Ishikawa (cell line): ENCODE measurements around the gene UBE2H.

ENCODE experiments used
- CEBPB ChIP-seq: IDR thresholded peaks from 2 replicates; pipeline ENCODE4 v1.6.1; 2012
- CREB1 ChIP-seq: IDR thresholded peaks from 2 replicates; pipeline ENCODE4 v1.6.1; 2012; ENCODE audit warnings: low read depth
- EGR1 ChIP-seq: IDR thresholded peaks from 2 replicates; pipeline ENCODE4 v1.6.1; 2012
- EP300 ChIP-seq: IDR thresholded peaks from 2 replicates; pipeline ENCODE4 v1.6.1; 2012; ENCODE audit warnings: borderline replicate concordance
- FOXM1 ChIP-seq: IDR thresholded peaks from 2 replicates; pipeline ENCODE4 v1.6.1; 2012; ENCODE audit warnings: low read depth, borderline replicate concordance
- NFIC ChIP-seq: IDR thresholded peaks from 2 replicates; pipeline ENCODE4 v1.6.1; 2012
- RAD21 ChIP-seq: IDR thresholded peaks from 2 replicates; pipeline ENCODE4 v1.6.1; 2012; ENCODE audit warnings: low read depth
- TAF1 ChIP-seq: IDR thresholded peaks from 2 replicates; pipeline ENCODE4 v1.6.1; 2012; ENCODE audit warnings: low read depth, mild to moderate bottlenecking
- TCF12 ChIP-seq: IDR thresholded peaks from 2 replicates; pipeline ENCODE4 v1.6.1; 2012; ENCODE audit warnings: low read depth
- TEAD4 ChIP-seq: IDR thresholded peaks from 2 replicates; pipeline ENCODE4 v1.6.1; 2012
- USF1 ChIP-seq: IDR thresholded peaks from 2 replicates; pipeline ENCODE4 v1.6.1; 2012
- YY1 ChIP-seq: IDR thresholded peaks from 2 replicates; pipeline ENCODE4 v1.6.1; 2012; ENCODE audit warnings: low read depth
- ZBTB7A ChIP-seq: IDR thresholded peaks from 2 replicates; pipeline ENCODE4 v1.6.1; 2012; ENCODE audit warnings: low read depth
- TF ChIP-seq, protein P1 (sequence below): IDR thresholded peaks from 2 replicates; pipeline ENCODE4 v1.6.1; 2012
- TF ChIP-seq, protein P2 (sequence below): IDR thresholded peaks from 2 replicates; pipeline ENCODE4 v1.6.1; 2012; ENCODE audit warnings: low read depth, mild to moderate bottlenecking

Gene UBE2H

GRCh38 chr7:129874722-129875121 is 78.0 kb downstream of the UBE2H start:
- TF ChIP-seq, protein P1, sequence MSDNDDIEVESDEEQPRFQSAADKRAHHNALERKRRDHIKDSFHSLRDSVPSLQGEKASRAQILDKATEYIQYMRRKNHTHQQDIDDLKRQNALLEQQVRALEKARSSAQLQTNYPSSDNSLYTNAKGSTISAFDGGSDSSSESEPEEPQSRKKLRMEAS = no peak
- TF ChIP-seq ZBTB7A (no peak), TAF1 (no peak), TEAD4 (no peak), YY1 (no peak), TCF12 (no peak), EP300 (no peak), CEBPB (no peak), RAD21 (no peak)
- TF ChIP-seq, protein P2, sequence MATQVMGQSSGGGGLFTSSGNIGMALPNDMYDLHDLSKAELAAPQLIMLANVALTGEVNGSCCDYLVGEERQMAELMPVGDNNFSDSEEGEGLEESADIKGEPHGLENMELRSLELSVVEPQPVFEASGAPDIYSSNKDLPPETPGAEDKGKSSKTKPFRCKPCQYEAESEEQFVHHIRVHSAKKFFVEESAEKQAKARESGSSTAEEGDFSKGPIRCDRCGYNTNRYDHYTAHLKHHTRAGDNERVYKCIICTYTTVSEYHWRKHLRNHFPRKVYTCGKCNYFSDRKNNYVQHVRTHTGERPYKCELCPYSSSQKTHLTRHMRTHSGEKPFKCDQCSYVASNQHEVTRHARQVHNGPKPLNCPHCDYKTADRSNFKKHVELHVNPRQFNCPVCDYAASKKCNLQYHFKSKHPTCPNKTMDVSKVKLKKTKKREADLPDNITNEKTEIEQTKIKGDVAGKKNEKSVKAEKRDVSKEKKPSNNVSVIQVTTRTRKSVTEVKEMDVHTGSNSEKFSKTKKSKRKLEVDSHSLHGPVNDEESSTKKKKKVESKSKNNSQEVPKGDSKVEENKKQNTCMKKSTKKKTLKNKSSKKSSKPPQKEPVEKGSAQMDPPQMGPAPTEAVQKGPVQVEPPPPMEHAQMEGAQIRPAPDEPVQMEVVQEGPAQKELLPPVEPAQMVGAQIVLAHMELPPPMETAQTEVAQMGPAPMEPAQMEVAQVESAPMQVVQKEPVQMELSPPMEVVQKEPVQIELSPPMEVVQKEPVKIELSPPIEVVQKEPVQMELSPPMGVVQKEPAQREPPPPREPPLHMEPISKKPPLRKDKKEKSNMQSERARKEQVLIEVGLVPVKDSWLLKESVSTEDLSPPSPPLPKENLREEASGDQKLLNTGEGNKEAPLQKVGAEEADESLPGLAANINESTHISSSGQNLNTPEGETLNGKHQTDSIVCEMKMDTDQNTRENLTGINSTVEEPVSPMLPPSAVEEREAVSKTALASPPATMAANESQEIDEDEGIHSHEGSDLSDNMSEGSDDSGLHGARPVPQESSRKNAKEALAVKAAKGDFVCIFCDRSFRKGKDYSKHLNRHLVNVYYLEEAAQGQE = no peak

- no peak for TF ChIP-seq RAD21
- no peak for TF ChIP-seq EP300
- no peak for TF ChIP-seq TEAD4
- no peak for TF ChIP-seq YY1
- TF ChIP-seq USF1 = no peak
- TF ChIP-seq, protein P2 = no peak
- no peak for TF ChIP-seq ZBTB7A
- no peak for TF ChIP-seq FOXM1
- no peak for TF ChIP-seq CREB1
- TF ChIP-seq TCF12 = no peak
- TF ChIP-seq NFIC = no peak
- no peak for TF ChIP-seq EGR1
- TF ChIP-seq TAF1 = no peak
- TF ChIP-seq CEBPB = no peak
- TF ChIP-seq, protein P1 = no peak
Observed at GRCh38 chr7:129872054-129872453, 80.7 kb downstream of the UBE2H start.

- TF ChIP-seq YY1 = no peak
- TF ChIP-seq CREB1 = no peak
Observed at GRCh38 chr7:129870668-129871067, 82.1 kb downstream of the UBE2H start.

DNA sequence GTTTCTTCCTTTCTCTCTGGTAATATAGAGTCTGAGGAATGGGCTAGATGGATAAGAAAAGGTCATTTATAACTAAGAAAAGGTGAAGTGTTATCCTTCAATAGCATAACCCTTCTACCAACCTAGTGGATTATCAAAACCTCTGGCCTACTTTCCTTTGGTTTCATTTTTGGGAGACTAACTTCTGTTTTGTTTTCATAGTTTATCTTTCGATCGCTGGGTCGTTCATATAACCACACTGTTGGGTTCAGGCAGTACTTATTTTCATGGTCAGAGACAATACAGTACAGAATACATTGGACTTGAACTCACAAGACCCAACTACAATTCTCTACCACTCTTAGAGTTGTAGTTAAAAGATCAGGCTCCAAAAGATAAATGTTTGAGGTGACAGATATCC is 86.5 kb downstream of the UBE2H start:
- TF ChIP-seq TCF12 (no peak), USF1 (no peak), ZBTB7A (no peak), RAD21 (no peak), TEAD4 (no peak), CEBPB (no peak), CREB1 (no peak), YY1 (no peak), NFIC (no peak), EGR1 (no peak), FOXM1 (no peak)
- TF ChIP-seq, protein P1 = no peak
- TF ChIP-seq, protein P2 = no peak

GRCh38 chr7:129865925-129866201 is 86.9 kb downstream of the UBE2H start:
- TF ChIP-seq TAF1 (no peak), TEAD4 (no peak)
